ENCODE results near the gene FGF19. TPM values are rescaled to one million over a fixed set of nuclear protein-coding genes. Genes with fewer than 3 reads are reported as not detected.

Gene FGF19
- total RNA-seq, 3 donors from 2014 or later (not counting 1 experiment from before 2014, with no cell fraction given): not detected

- Mint-ChIP-seq H3K36me3 (no peaks in the 10 kb centered on the region), H3K27ac (no peak overlapping the region), H3K9me3 (no peaks in the 10 kb centered on the region), H3K4me1 (no peaks in the 10 kb centered on the region), H3K4me3 (no peak overlapping the region), H3K27me3 (ENCODE audit: low read depth in 2 of 2) (peaks cover 30 to 33% of the 10 kb centered on the region in 2 donors)
- Histone ChIP-seq H3K9me3 (ENCODE audit: control insufficient read depth, insufficient read depth, low read length) (no peaks in the 10 kb centered on the region), H3K27ac (ENCODE audit: low read length) (no peak overlapping the region), H3K4me3 (ENCODE audit: low read length) (no peak overlapping the region), H3K4me1 (ENCODE audit: control insufficient read depth, insufficient read depth, low read length) (peaks cover 3% of the 10 kb centered on the region), H3K36me3 (ENCODE audit: control insufficient read depth, insufficient read depth, low read length) (no peaks in the 10 kb centered on the region), H3K27me3 (ENCODE audit: control insufficient read depth, insufficient read depth, low read length) (peaks cover 33% of the 10 kb centered on the region)
- ATAC-seq (no peak), DNase-seq (peak in 1 of 2 donors; percentile 30)
- no peak for TF ChIP-seq CTCF (IDR thresholded peaks at IDR 0.05)
- 2% methylated on average over 63 of the region's 63 CpGs for WGBS (ENCODE audit: insufficient coverage)
- intact Hi-C loops (cut with micrococcal nuclease): no loop called here
Observed at GRCh38 chr11:69704508-69705253, 859 bp upstream of the FGF19 start.

- no peaks in the 10 kb centered on the region for H3K4me1 Mint-ChIP-seq
- Histone ChIP-seq H3K4me1 (ENCODE audit: control insufficient read depth, insufficient read depth, low read length) (peaks cover 3% of the 10 kb centered on the region), H3K27me3 (ENCODE audit: control insufficient read depth, insufficient read depth, low read length) (peaks cover 29% of the 10 kb centered on the region), H3K36me3 (ENCODE audit: control insufficient read depth, insufficient read depth, low read length) (no peaks in the 10 kb centered on the region), H3K4me3 (ENCODE audit: low read length) (no peak overlapping the region), H3K27ac (ENCODE audit: low read length) (no peak overlapping the region), H3K9me3 (ENCODE audit: control insufficient read depth, insufficient read depth, low read length) (no peaks in the 10 kb centered on the region)
- DNase-seq: no peak
- no peaks in the 10 kb centered on the region for H3K36me3 Mint-ChIP-seq
- ATAC-seq: no peak
- peaks cover 33 to 41% of the 10 kb centered on the region in 2 donors for H3K27me3 Mint-ChIP-seq (ENCODE audit: low read depth in 2 of 2)
- no peak for TF ChIP-seq CTCF (IDR thresholded peaks at IDR 0.05)
- H3K9me3 Mint-ChIP-seq: no peaks in the 10 kb centered on the region
- WGBS (ENCODE audit: insufficient coverage): 5% methylated on average over 34 of the region's 34 CpGs
- H3K4me3 Mint-ChIP-seq: no peak overlapping the region
- no peak overlapping the region for H3K27ac Mint-ChIP-seq
- intact Hi-C loops (cut with micrococcal nuclease): no loop called here
Observed at GRCh38 chr11:69703453-69703767, 412 bp downstream of the FGF19 start.

GRCh38 chr11:69702769-69703452 lies 911 bp downstream of the FGF19 start:
- WGBS (ENCODE audit: insufficient coverage): 5% methylated on average over 45 of the region's 45 CpGs
- Histone ChIP-seq H3K4me1 (ENCODE audit: control insufficient read depth, insufficient read depth, low read length) (peaks cover 3% of the 10 kb centered on the region), H3K36me3 (ENCODE audit: control insufficient read depth, insufficient read depth, low read length) (no peaks in the 10 kb centered on the region), H3K27me3 (ENCODE audit: control insufficient read depth, insufficient read depth, low read length) (peaks cover 29% of the 10 kb centered on the region), H3K9me3 (ENCODE audit: control insufficient read depth, insufficient read depth, low read length) (no peaks in the 10 kb centered on the region), H3K27ac (ENCODE audit: low read length) (no peak overlapping the region), H3K4me3 (ENCODE audit: low read length) (no peak overlapping the region)
- H3K4me1 Mint-ChIP-seq: no peaks in the 10 kb centered on the region
- H3K36me3 Mint-ChIP-seq: no peaks in the 10 kb centered on the region
- no peak for TF ChIP-seq CTCF (IDR thresholded peaks at IDR 0.05)
- ATAC-seq (no peak), DNase-seq (no peak)
- intact Hi-C loops (cut with micrococcal nuclease): no loop called here
- peaks cover 33 to 42% of the 10 kb centered on the region in 2 donors for H3K27me3 Mint-ChIP-seq (ENCODE audit: low read depth in 2 of 2)
- H3K9me3 Mint-ChIP-seq: no peaks in the 10 kb centered on the region
- H3K27ac Mint-ChIP-seq: no peak overlapping the region
- H3K4me3 Mint-ChIP-seq: no peak overlapping the region
